Measurements from ENCODE around the gene CST4. TPM values are rescaled to one million over a fixed set of nuclear protein-coding genes. Genes with fewer than 3 reads are reported as not detected.

Gene CST4
- total RNA-seq, 1 experiment from 2014 or later, result not detected

GRCh38 chr20:23640018-23640601 lies 48.7 kb downstream of the CST4 start:
- ATAC-seq, result no peak
- TF ChIP-seq ERG (CRISPR knock-in tag; IDR thresholded peaks at IDR 0.05), result no peak
- TF ChIP-seq ZBTB21 (CRISPR knock-in tag; IDR thresholded peaks at IDR 0.05; ENCODE audit: borderline replicate concordance), result no peak
- TF ChIP-seq CBFB (CRISPR knock-in tag; IDR thresholded peaks at IDR 0.05; ENCODE audit: low read depth), result no peak
- no peak for TF ChIP-seq OVOL2 (CRISPR knock-in tag; IDR thresholded peaks at IDR 0.05; ENCODE audit: borderline replicate concordance)
- TF ChIP-seq ZNF671 (CRISPR knock-in tag; IDR thresholded peaks at IDR 0.05), result no peak
- no peak for TF ChIP-seq MXD4 (CRISPR knock-in tag; IDR thresholded peaks at IDR 0.05; ENCODE audit: borderline replicate concordance)
- TF ChIP-seq ZNF317 (CRISPR knock-in tag; IDR thresholded peaks at IDR 0.05; ENCODE audit: borderline replicate concordance, low read depth), result no peak
- no peak for TF ChIP-seq STAT6 (CRISPR knock-in tag; conservative IDR thresholded peaks at IDR 0.05; ENCODE audit: low read depth)
- no peak for TF ChIP-seq ZNF232 (CRISPR knock-in tag; IDR thresholded peaks at IDR 0.05)
- TF ChIP-seq ZNF425 (CRISPR knock-in tag; conservative IDR thresholded peaks at IDR 0.05), result no peak
- TF ChIP-seq MLX (CRISPR knock-in tag; IDR thresholded peaks at IDR 0.05), result no peak
- no peaks in the 10 kb centered on the region for H3K36me3 Mint-ChIP-seq
- H3K9me3 Mint-ChIP-seq, result no peaks in the 10 kb centered on the region
- no peak for DNase-seq (ENCODE audit: low spot score)
- H3K27ac Mint-ChIP-seq, result no peak overlapping the region
- H3K4me1 Mint-ChIP-seq, result peaks cover 49% of the 10 kb centered on the region
- no peak overlapping the region for H3K4me3 Mint-ChIP-seq
- CTCF ChIA-PET, result no interaction called here
- POLR2A ChIA-PET, result no interaction called here
- H3K27me3 Mint-ChIP-seq (ENCODE audit: low read depth), result peaks cover 18% of the 10 kb centered on the region

GRCh38 chr20:23639490-23639958 lies 49.3 kb downstream of the CST4 start:
- H3K27ac Mint-ChIP-seq, result no peak overlapping the region
- no peaks in the 10 kb centered on the region for H3K9me3 Mint-ChIP-seq
- ChIA-PET CTCF (no interaction called here), POLR2A (no interaction called here)
- H3K4me3 Mint-ChIP-seq, result no peak overlapping the region
- DNase-seq (ENCODE audit: low spot score), result no peak
- H3K27me3 Mint-ChIP-seq (ENCODE audit: low read depth), result peaks cover 18% of the 10 kb centered on the region
- peaks cover 46% of the 10 kb centered on the region for H3K4me1 Mint-ChIP-seq
- H3K36me3 Mint-ChIP-seq, result no peaks in the 10 kb centered on the region; the same call in 1 of the 2 replicates
- ATAC-seq, result no peak
- TF ChIP-seq RORB (CRISPR knock-in tag; IDR thresholded peaks at IDR 0.05) (no peak), ATF1 (CRISPR knock-in tag; IDR thresholded peaks at IDR 0.05) (no peak), MLX (CRISPR knock-in tag; IDR thresholded peaks at IDR 0.05) (no peak), ZNF232 (CRISPR knock-in tag; IDR thresholded peaks at IDR 0.05) (no peak), ZNF512 (CRISPR knock-in tag; IDR thresholded peaks at IDR 0.05; ENCODE audit: borderline replicate concordance) (no peak), USF1 (CRISPR knock-in tag; IDR thresholded peaks at IDR 0.05) (no peak), ZMAT4 (CRISPR knock-in tag; IDR thresholded peaks at IDR 0.05) (no peak), ESRRA (CRISPR knock-in tag; IDR thresholded peaks at IDR 0.05; ENCODE audit: borderline replicate concordance) (no peak), TEAD1 (CRISPR knock-in tag; IDR thresholded peaks at IDR 0.05) (no peak), IRF2 (CRISPR knock-in tag; IDR thresholded peaks at IDR 0.05; ENCODE audit: borderline replicate concordance, low read depth) (no peak), CDX4 (CRISPR knock-in tag; IDR thresholded peaks at IDR 0.05; ENCODE audit: borderline replicate concordance) (no peak), CREB1 (CRISPR knock-in tag; IDR thresholded peaks at IDR 0.05) (no peak), CREM (CRISPR knock-in tag; IDR thresholded peaks at IDR 0.05) (no peak)

All from WTC11 (cell line).